Measurements from ENCODE around the gene EXT2. TPM values are rescaled to one million over a fixed set of nuclear protein-coding genes. Genes with fewer than 3 reads are reported as not detected.

The EXT2 gene
- total RNA-seq, 1 experiment from 2014 or later = 39.1 TPM

GRCh38 chr11:44149651-44150050 is 54.2 kb downstream of the EXT2 start:
- Mint-ChIP-seq H3K4me1 (no peaks in the 10 kb centered on the region), H3K27ac (no peak overlapping the region), H3K27me3 (ENCODE audit: low read depth) (no peaks in the 10 kb centered on the region), H3K4me3 (no peak overlapping the region), H3K36me3 (peaks cover 30% of the 10 kb centered on the region), H3K9me3 (peaks cover 24% of the 10 kb centered on the region)
- ChIA-PET POLR2A (no interaction called here), CTCF (no interaction called here)
- no peak for ATAC-seq
- DNase-seq (ENCODE audit: low spot score) = no peak
- TF ChIP-seq NFE2L1 (CRISPR knock-in tag; IDR thresholded peaks at IDR 0.05) (no peak), CREB1 (CRISPR knock-in tag; IDR thresholded peaks at IDR 0.05) (no peak), TP53 (CRISPR knock-in tag; IDR thresholded peaks at IDR 0.05) (no peak), TCF7 (CRISPR knock-in tag; IDR thresholded peaks at IDR 0.05; ENCODE audit: low read depth) (no peak), GTF2I (CRISPR knock-in tag; conservative IDR thresholded peaks at IDR 0.05) (no peak), GABPB1 (CRISPR knock-in tag; IDR thresholded peaks at IDR 0.05) (no peak), PRRX2 (CRISPR knock-in tag; IDR thresholded peaks at IDR 0.05) (no peak), NFYB (CRISPR knock-in tag; conservative IDR thresholded peaks at IDR 0.05; ENCODE audit: low read depth) (no peak), FOXJ3 (CRISPR knock-in tag; IDR thresholded peaks at IDR 0.05; ENCODE audit: borderline replicate concordance) (no peak), RELA (CRISPR knock-in tag; IDR thresholded peaks at IDR 0.05; ENCODE audit: borderline replicate concordance) (no peak)
- TF ChIP-seq, protein P1, sequence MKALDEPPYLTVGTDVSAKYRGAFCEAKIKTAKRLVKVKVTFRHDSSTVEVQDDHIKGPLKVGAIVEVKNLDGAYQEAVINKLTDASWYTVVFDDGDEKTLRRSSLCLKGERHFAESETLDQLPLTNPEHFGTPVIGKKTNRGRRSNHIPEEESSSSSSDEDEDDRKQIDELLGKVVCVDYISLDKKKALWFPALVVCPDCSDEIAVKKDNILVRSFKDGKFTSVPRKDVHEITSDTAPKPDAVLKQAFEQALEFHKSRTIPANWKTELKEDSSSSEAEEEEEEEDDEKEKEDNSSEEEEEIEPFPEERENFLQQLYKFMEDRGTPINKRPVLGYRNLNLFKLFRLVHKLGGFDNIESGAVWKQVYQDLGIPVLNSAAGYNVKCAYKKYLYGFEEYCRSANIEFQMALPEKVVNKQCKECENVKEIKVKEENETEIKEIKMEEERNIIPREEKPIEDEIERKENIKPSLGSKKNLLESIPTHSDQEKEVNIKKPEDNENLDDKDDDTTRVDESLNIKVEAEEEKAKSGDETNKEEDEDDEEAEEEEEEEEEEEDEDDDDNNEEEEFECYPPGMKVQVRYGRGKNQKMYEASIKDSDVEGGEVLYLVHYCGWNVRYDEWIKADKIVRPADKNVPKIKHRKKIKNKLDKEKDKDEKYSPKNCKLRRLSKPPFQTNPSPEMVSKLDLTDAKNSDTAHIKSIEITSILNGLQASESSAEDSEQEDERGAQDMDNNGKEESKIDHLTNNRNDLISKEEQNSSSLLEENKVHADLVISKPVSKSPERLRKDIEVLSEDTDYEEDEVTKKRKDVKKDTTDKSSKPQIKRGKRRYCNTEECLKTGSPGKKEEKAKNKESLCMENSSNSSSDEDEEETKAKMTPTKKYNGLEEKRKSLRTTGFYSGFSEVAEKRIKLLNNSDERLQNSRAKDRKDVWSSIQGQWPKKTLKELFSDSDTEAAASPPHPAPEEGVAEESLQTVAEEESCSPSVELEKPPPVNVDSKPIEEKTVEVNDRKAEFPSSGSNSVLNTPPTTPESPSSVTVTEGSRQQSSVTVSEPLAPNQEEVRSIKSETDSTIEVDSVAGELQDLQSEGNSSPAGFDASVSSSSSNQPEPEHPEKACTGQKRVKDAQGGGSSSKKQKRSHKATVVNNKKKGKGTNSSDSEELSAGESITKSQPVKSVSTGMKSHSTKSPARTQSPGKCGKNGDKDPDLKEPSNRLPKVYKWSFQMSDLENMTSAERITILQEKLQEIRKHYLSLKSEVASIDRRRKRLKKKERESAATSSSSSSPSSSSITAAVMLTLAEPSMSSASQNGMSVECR (CRISPR knock-in tag; IDR thresholded peaks at IDR 0.05; ENCODE audit: borderline replicate concordance) = no peak

DNA sequence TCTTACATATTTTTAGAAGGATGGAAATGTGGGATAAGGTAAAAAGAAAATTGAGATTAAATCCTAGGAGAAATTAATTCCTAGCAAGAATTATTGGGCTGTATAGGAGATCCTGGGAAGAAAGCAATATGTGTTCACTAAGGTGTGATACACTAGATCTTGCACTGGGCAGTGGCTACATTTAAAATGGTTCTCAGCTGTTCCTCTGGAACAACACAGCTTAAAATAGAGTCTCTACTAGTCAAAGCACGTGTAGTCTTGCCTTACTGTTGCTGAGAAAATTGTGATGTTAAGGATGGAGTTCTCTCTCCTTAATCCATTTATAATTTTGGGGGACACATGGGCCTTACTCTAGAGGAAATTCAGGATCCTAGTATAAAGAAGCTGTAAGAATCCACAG is 54.9 kb downstream of the EXT2 start:
- Mint-ChIP-seq H3K4me1 (no peaks in the 10 kb centered on the region), H3K27me3 (ENCODE audit: low read depth) (no peaks in the 10 kb centered on the region), H3K27ac (no peak overlapping the region), H3K9me3 (peaks cover 24% of the 10 kb centered on the region), H3K4me3 (no peak overlapping the region), H3K36me3 (peaks cover 30% of the 10 kb centered on the region)
- ChIA-PET POLR2A (no interaction called here), CTCF (no interaction called here)
- TF ChIP-seq CREM (CRISPR knock-in tag; IDR thresholded peaks at IDR 0.05) (no peak), PRDM15 (CRISPR knock-in tag; IDR thresholded peaks at IDR 0.05) (no peak), NFYB (CRISPR knock-in tag; conservative IDR thresholded peaks at IDR 0.05; ENCODE audit: low read depth) (no peak), SMAD3 (CRISPR knock-in tag; IDR thresholded peaks at IDR 0.05; ENCODE audit: borderline replicate concordance) (no peak), MXD4 (CRISPR knock-in tag; IDR thresholded peaks at IDR 0.05; ENCODE audit: borderline replicate concordance) (no peak), CBFB (CRISPR knock-in tag; IDR thresholded peaks at IDR 0.05; ENCODE audit: low read depth) (no peak), HMGA2 (CRISPR knock-in tag; IDR thresholded peaks at IDR 0.05) (no peak), ZNF396 (CRISPR knock-in tag; IDR thresholded peaks at IDR 0.05; ENCODE audit: borderline replicate concordance) (no peak), IRF1 (CRISPR knock-in tag; IDR thresholded peaks at IDR 0.05) (no peak)
- TF ChIP-seq, protein P2, sequence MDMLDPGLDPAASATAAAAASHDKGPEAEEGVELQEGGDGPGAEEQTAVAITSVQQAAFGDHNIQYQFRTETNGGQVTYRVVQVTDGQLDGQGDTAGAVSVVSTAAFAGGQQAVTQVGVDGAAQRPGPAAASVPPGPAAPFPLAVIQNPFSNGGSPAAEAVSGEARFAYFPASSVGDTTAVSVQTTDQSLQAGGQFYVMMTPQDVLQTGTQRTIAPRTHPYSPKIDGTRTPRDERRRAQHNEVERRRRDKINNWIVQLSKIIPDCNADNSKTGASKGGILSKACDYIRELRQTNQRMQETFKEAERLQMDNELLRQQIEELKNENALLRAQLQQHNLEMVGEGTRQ (CRISPR knock-in tag; IDR thresholded peaks at IDR 0.05) = no peak
- TF ChIP-seq, protein P3, sequence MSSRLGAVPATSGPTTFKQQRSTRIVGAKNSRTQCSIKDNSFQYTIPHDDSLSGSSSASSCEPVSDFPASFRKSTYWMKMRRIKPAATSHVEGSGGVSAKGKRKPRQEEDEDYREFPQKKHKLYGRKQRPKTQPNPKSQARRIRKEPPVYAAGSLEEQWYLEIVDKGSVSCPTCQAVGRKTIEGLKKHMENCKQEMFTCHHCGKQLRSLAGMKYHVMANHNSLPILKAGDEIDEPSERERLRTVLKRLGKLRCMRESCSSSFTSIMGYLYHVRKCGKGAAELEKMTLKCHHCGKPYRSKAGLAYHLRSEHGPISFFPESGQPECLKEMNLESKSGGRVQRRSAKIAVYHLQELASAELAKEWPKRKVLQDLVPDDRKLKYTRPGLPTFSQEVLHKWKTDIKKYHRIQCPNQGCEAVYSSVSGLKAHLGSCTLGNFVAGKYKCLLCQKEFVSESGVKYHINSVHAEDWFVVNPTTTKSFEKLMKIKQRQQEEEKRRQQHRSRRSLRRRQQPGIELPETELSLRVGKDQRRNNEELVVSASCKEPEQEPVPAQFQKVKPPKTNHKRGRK (CRISPR knock-in tag; IDR thresholded peaks at IDR 0.05; ENCODE audit: borderline replicate concordance) = no peak
- ATAC-seq = no peak
- no peak for DNase-seq (ENCODE audit: low spot score)

All from WTC11 (cell line).